Measurements from ENCODE around the gene RPA3.

- TF ChIP-seq CTCF (conservative IDR thresholded peaks at IDR 0.05; ENCODE audit: low read depth, low read length) (no peak), EZH2phosphoT487 (IDR thresholded peaks at IDR 0.05; ENCODE audit: borderline replicate concordance, low read length) (no peak), EZH2 (IDR thresholded peaks at IDR 0.05; ENCODE audit: low read length, unreplicated experiment) (no peak)
These were observed 63.3 kb downstream of the RPA3 start for GRCh38 chr7:7654964-7655715.
